ENCODE results near the gene UBASH3A. TPM values are rescaled to one million over a fixed set of nuclear protein-coding genes. Genes with fewer than 3 reads are reported as not detected.
A peak's percentile ranks its signal among the peaks of the same experiment; 100 is the strongest.

UBASH3A gene
- total RNA-seq, 1 experiment from 2014 or later: not detected

GRCh38 chr21:42381347-42381984 is 22.2 kb upstream of the UBASH3A start:
- H3K9me3 Mint-ChIP-seq (ENCODE audit: unreplicated experiment): no peaks in the 10 kb centered on the region
- POLR2A ChIA-PET: no interaction called here
- H3K27ac Mint-ChIP-seq (ENCODE audit: low read depth, unreplicated experiment): no peak overlapping the region
- TF ChIP-seq CTCF (IDR thresholded peaks at IDR 0.05; ENCODE audit: unreplicated experiment): peak; percentile 43
- intact Hi-C loops (cut with micrococcal nuclease): loop anchor here (1.0 kb wide), 1 partner anchor 236 kb away; no protein-coding TSS in a partner anchor
- peak; percentile 45 for DNase-seq (ENCODE audit: unreplicated experiment)
- H3K4me1 Mint-ChIP-seq (ENCODE audit: insufficient read depth, unreplicated experiment): peaks cover 6% of the 10 kb centered on the region
- BruUV-seq (replicated peaks): no TSS peak
- H3K27me3 Mint-ChIP-seq (ENCODE audit: insufficient read depth, unreplicated experiment): peaks cover 17% of the 10 kb centered on the region
- no peak overlapping the region for H3K4me3 Mint-ChIP-seq (ENCODE audit: unreplicated experiment)
- CTCF ChIA-PET: interaction anchor here (0.5 to 1.9 kb wide), 11 partner anchors 18 to 426 kb away, joined by 3 to 5 read pairs (median 3); partner anchors contain the start of gene TFF2
- H3K36me3 Mint-ChIP-seq (ENCODE audit: insufficient read depth, unreplicated experiment): no peaks in the 10 kb centered on the region

DNA sequence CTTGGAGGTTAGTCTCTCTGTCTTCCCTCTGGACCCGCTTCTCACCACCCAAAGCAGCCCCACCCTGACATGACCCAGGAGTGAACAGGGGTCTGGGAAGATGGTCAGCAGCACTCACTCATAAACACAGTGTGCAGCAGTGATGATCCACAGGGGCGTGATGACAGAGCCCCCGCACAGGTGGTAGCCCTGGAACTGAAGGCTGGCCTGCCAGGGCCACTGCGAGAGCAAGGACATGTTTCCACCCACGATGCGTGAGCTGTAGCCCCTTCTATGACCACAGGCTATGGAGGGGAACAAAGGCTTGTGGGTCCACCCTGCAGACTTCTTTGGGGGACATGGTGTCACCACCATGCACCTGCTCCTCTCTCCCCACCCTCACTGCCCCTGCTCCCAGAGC is 20.8 kb upstream of the UBASH3A start:
- CTCF ChIA-PET: interaction anchor here (0.9 kb wide), 1 partner anchor 44 kb away, joined by 3 read pairs; no protein-coding TSS in a partner anchor
- no peak for DNase-seq (ENCODE audit: unreplicated experiment)
- H3K27ac Mint-ChIP-seq (ENCODE audit: low read depth, unreplicated experiment): no peak overlapping the region
- BruUV-seq (replicated peaks): no TSS peak
- peaks cover 2% of the 10 kb centered on the region for H3K27me3 Mint-ChIP-seq (ENCODE audit: insufficient read depth, unreplicated experiment)
- H3K4me1 Mint-ChIP-seq (ENCODE audit: insufficient read depth, unreplicated experiment): peaks cover 6% of the 10 kb centered on the region
- H3K9me3 Mint-ChIP-seq (ENCODE audit: unreplicated experiment): no peaks in the 10 kb centered on the region
- no peak for TF ChIP-seq CTCF (IDR thresholded peaks at IDR 0.05; ENCODE audit: unreplicated experiment)
- intact Hi-C loops (cut with micrococcal nuclease): no loop called here
- no peak overlapping the region for H3K4me3 Mint-ChIP-seq (ENCODE audit: unreplicated experiment)
- no peaks in the 10 kb centered on the region for H3K36me3 Mint-ChIP-seq (ENCODE audit: insufficient read depth, unreplicated experiment)
- POLR2A ChIA-PET: no interaction called here

- H3K4me3 Mint-ChIP-seq (ENCODE audit: unreplicated experiment): no peak overlapping the region
- peaks cover 6% of the 10 kb centered on the region for H3K4me1 Mint-ChIP-seq (ENCODE audit: insufficient read depth, unreplicated experiment)
- intact Hi-C loops (cut with micrococcal nuclease): no loop called here
- TF ChIP-seq CTCF (IDR thresholded peaks at IDR 0.05; ENCODE audit: unreplicated experiment): no peak
- POLR2A ChIA-PET: no interaction called here
- no peak overlapping the region for H3K27ac Mint-ChIP-seq (ENCODE audit: low read depth, unreplicated experiment)
- BruUV-seq (replicated peaks): no TSS peak
- CTCF ChIA-PET: no interaction called here
- H3K36me3 Mint-ChIP-seq (ENCODE audit: insufficient read depth, unreplicated experiment): no peaks in the 10 kb centered on the region
- H3K9me3 Mint-ChIP-seq (ENCODE audit: unreplicated experiment): no peaks in the 10 kb centered on the region
- no peak for DNase-seq (ENCODE audit: unreplicated experiment)
- H3K27me3 Mint-ChIP-seq (ENCODE audit: insufficient read depth, unreplicated experiment): no peaks in the 10 kb centered on the region
Observed at GRCh38 chr21:42383331-42383730, 20.4 kb upstream of the UBASH3A start.

- Mint-ChIP-seq H3K27ac (ENCODE audit: low read depth, unreplicated experiment) (no peak overlapping the region), H3K27me3 (ENCODE audit: insufficient read depth, unreplicated experiment) (no peaks in the 10 kb centered on the region), H3K4me3 (ENCODE audit: unreplicated experiment) (no peak overlapping the region), H3K9me3 (ENCODE audit: unreplicated experiment) (no peaks in the 10 kb centered on the region), H3K36me3 (ENCODE audit: insufficient read depth, unreplicated experiment) (no peaks in the 10 kb centered on the region), H3K4me1 (ENCODE audit: insufficient read depth, unreplicated experiment) (peaks cover 6% of the 10 kb centered on the region)
- no peak for TF ChIP-seq CTCF (IDR thresholded peaks at IDR 0.05; ENCODE audit: unreplicated experiment)
- CTCF ChIA-PET: interaction anchor here (0.7 kb wide), 1 partner anchor 210 kb away, joined by 4 read pairs; no protein-coding TSS in a partner anchor
- BruUV-seq (replicated peaks): no TSS peak
- intact Hi-C loops (cut with micrococcal nuclease): no loop called here
- DNase-seq (ENCODE audit: unreplicated experiment): no peak
- POLR2A ChIA-PET: no interaction called here
Observed at GRCh38 chr21:42384156-42384945, 19.4 kb upstream of the UBASH3A start.

All from MCF 10A (cell line).